ENCODE results near the gene DLST.

The DLST gene

DNA sequence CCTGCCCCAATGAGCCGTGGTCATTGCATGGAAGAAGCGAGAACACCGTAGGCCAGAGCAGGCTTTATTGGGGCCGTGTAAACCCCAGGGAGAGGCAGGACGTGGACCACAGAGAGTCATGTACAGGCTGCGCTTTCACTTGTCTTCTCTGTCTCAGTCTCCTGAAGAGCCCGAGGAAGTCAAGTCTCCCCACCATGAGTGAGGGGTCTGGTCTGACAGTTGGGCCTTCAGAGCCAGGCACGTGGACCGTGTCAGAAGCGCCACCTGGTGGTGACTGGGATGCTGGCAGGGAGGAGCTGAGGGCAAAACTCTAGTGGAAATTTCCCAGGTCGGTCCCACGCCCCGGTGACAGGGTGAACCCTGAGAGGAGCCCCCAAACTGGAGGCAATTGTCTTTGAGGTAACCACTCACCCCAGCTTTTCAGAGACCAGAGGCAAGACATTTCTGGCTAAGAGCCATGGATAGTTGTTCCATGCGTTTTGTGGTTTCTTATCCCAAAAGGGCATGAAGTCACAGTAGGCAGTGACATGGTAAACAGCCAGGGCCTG is 24.0 kb downstream of the DLST start:
- no peak overlapping the region for H3K9ac ChIP-seq (ENCODE audit: low read length)
- no peaks in the 10 kb centered on the region for H3K9me3 ChIP-seq (ENCODE audit: control insufficient read depth, low read length)
- no peak overlapping the region for H3K4me3 ChIP-seq (ENCODE audit: low read length)
- H3K27me3 ChIP-seq (ENCODE audit: control insufficient read depth, insufficient read depth, low read length), result no peaks in the 10 kb centered on the region
- peaks cover 9% of the 10 kb centered on the region for H3K4me1 ChIP-seq (ENCODE audit: control insufficient read depth, insufficient read depth, low read length)
- peaks cover 25% of the 10 kb centered on the region for H3K36me3 ChIP-seq (ENCODE audit: control insufficient read depth, insufficient read depth, low read length)

DNA sequence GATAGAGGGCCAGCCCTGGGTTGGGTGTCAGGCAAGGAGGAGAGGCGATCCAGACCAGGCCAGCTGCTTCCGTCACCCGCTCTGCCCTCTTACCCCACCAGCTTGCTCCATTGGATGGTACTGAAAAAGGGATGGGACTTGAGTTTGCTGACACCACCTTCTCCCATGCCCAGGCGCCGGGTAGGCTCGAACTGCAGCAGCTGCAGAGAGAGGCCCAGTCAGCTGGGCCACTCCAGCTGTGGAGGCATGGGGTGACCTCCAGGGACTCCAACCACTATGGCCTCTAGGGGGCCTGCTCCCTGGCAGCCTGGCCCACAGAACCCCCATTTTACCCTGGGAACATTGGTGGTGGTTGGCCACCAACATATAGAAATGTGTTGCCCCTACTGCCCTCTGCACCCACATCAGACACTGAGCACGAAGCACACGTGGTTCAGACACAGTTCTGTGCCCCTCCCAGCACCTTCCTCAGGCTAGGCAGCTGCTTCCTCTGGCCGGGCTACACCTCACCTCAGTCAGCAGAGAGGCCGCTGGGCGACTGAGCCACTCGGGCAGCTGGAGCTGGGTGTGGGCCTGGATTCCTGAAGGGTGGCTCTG is 25.3 kb downstream of the DLST start:
- H3K4me1 ChIP-seq (ENCODE audit: control insufficient read depth, insufficient read depth, low read length), result peaks cover 9% of the 10 kb centered on the region
- H3K9me3 ChIP-seq (ENCODE audit: control insufficient read depth, low read length), result no peaks in the 10 kb centered on the region
- no peaks in the 10 kb centered on the region for H3K27me3 ChIP-seq (ENCODE audit: control insufficient read depth, insufficient read depth, low read length)
- H3K4me3 ChIP-seq (ENCODE audit: low read length), result no peak overlapping the region
- H3K36me3 ChIP-seq (ENCODE audit: control insufficient read depth, insufficient read depth, low read length), result peaks cover 13% of the 10 kb centered on the region
- H3K9ac ChIP-seq (ENCODE audit: low read length), result no peak overlapping the region

DNA sequence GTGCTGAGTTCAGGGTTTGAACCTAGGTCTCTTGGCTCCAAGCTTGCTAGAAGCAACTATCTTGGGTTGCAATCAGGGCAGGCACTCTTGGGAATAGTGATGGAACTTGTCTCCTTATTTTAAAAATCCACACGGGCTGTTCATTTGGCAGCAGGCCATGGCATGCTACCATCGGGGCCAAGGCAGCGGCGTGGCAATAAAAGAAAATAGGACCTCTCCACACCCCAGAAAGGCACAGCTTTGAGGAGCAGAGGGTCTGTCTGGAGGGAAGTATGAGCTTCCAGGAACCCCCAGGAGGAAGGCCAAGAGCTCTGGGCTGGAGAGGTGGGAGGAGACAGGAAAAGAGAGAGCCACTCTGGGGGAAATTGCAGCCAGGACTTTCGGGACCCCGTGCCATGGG is 26.0 kb downstream of the DLST start:
- Histone ChIP-seq H3K9me3 (ENCODE audit: control insufficient read depth, low read length) (no peaks in the 10 kb centered on the region), H3K27me3 (ENCODE audit: control insufficient read depth, insufficient read depth, low read length) (no peaks in the 10 kb centered on the region), H3K9ac (ENCODE audit: low read length) (no peak overlapping the region), H3K4me1 (ENCODE audit: control insufficient read depth, insufficient read depth, low read length) (peaks cover 9% of the 10 kb centered on the region), H3K36me3 (ENCODE audit: control insufficient read depth, insufficient read depth, low read length) (peaks cover 6% of the 10 kb centered on the region), H3K4me3 (ENCODE audit: low read length) (no peak overlapping the region)

DNA sequence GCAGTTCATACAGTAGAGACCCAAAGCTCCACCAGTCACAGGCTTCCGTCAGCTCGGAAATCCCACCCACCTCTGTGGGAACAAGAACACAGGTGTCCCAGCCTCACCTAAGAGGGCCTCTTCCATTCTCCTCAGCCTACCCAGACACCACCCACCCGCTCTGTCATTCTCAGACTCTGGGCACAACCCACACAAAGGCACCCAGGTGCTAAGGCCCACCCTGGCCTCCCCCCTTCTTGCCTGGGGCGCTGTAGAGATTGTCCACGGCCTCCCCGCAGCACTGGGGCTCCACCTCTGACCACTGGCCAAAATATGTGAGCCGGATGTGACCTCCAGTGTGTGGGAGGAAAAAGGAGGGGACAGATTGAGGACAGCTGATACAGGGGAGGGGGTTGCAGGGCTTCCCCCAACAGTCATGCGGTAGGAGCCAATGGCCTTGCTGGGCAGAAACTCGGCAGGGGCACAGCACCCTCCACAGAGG is 27.2 kb downstream of the DLST start:
- peaks cover 9% of the 10 kb centered on the region for H3K4me1 ChIP-seq (ENCODE audit: control insufficient read depth, insufficient read depth, low read length)
- no peaks in the 10 kb centered on the region for H3K36me3 ChIP-seq (ENCODE audit: control insufficient read depth, insufficient read depth, low read length)

DNA sequence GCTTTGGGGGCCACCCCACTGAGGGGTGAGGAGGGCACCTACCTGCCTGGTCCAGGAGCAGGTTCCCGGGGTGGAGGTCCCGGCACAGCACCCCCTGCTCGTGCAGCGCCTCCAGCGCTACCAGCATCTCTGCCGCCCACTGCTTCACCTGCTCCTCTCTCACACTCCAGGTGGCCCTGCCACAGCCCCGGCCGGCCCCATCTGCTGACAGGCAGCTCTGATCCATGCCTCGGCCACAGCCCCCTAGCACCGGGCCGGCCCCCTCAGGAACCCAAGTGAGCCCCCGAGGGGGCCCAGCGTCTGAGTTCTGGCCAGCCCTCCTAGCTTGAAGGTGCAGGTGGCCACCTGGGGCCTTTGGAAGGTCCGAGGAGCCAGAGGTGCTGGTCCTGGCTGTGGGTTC is 27.8 kb downstream of the DLST start:
- H3K4me3 ChIP-seq (ENCODE audit: low read length), result no peak overlapping the region
- no peaks in the 10 kb centered on the region for H3K36me3 ChIP-seq (ENCODE audit: control insufficient read depth, insufficient read depth, low read length)
- no peak overlapping the region for H3K9ac ChIP-seq (ENCODE audit: low read length)
- no peaks in the 10 kb centered on the region for H3K27me3 ChIP-seq (ENCODE audit: control insufficient read depth, insufficient read depth, low read length)
- no peaks in the 10 kb centered on the region for H3K9me3 ChIP-seq (ENCODE audit: control insufficient read depth, low read length)
- peaks cover 9% of the 10 kb centered on the region for H3K4me1 ChIP-seq (ENCODE audit: control insufficient read depth, insufficient read depth, low read length)

More for the DNA sequence above, 27.2 kb downstream of the DLST start:
- H3K9ac ChIP-seq (ENCODE audit: low read length), result no peak overlapping the region
- H3K4me3 ChIP-seq (ENCODE audit: low read length), result no peak overlapping the region
- no peaks in the 10 kb centered on the region for H3K9me3 ChIP-seq (ENCODE audit: control insufficient read depth, low read length)
- H3K27me3 ChIP-seq (ENCODE audit: control insufficient read depth, insufficient read depth, low read length), result no peaks in the 10 kb centered on the region

DNA sequence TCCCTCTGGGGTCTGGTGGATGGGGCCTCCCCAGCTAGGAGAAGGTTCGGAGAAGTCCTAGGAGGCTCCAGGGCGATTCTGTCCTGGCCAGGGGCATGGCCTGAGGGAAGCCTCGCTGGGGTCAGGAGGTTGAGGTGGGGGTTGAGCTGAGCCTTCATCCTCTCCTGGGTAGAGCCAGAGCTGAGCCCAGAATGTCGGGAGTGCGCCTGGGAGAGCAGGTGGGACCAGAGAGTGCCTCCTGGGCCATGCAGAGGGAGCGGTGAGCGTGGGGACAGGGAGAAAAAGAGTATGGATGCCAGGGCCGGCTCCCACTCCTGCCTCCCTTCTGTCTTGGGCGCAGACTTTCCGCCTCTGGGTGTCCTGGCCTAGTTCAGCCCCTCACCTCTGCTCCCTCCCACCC is 28.2 kb downstream of the DLST start:
- Histone ChIP-seq H3K4me1 (ENCODE audit: control insufficient read depth, insufficient read depth, low read length) (peaks cover 9% of the 10 kb centered on the region), H3K27me3 (ENCODE audit: control insufficient read depth, insufficient read depth, low read length) (no peaks in the 10 kb centered on the region), H3K9me3 (ENCODE audit: control insufficient read depth, low read length) (no peaks in the 10 kb centered on the region), H3K9ac (ENCODE audit: low read length) (no peak overlapping the region), H3K4me3 (ENCODE audit: low read length) (no peak overlapping the region), H3K36me3 (ENCODE audit: control insufficient read depth, insufficient read depth, low read length) (no peaks in the 10 kb centered on the region)

DNA sequence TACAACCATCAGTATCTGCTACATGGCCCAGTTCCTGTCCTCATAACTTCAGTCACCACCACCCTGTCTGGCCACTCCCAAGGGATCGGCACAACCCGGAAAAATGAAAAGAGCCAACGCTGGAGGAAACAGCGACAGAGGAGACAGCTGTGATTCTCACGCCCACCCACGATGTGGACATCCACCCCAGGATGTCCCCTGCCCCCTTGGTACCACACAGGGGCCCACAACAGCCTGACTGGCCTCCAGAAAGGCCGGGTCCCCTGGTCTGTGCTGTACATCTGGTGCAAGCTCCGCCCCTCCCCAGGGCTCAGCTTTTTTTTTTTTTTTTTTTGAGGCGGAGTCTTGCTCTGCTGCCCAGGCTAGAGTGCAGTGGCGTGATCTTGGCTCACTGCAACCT is 28.8 kb downstream of the DLST start:
- Histone ChIP-seq H3K9ac (ENCODE audit: low read length) (no peak overlapping the region), H3K4me1 (ENCODE audit: control insufficient read depth, insufficient read depth, low read length) (peaks cover 9% of the 10 kb centered on the region), H3K4me3 (ENCODE audit: low read length) (no peak overlapping the region), H3K9me3 (ENCODE audit: control insufficient read depth, low read length) (no peaks in the 10 kb centered on the region), H3K27me3 (ENCODE audit: control insufficient read depth, insufficient read depth, low read length) (no peaks in the 10 kb centered on the region), H3K36me3 (ENCODE audit: control insufficient read depth, insufficient read depth, low read length) (no peaks in the 10 kb centered on the region)

DNA sequence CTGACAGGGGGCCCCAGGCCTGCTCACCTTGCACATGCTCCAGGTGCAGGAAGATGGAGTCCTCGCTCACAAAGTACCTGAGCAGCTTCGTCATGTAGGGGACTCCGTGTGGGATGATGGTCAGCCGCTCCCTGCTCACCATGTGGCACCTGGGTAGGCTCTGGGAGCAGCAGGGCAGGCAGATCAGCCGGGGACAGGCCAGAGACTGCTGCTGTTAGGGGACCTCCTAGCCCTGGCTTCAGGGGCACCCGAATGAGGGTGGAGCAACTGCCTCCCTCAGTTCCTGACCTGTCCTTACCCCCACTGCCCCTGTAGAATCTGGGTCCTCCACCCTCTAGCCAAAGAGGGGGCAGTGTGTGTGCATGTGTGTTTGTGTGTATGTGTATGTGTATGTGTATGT is 29.5 kb downstream of the DLST start:
- Histone ChIP-seq H3K9ac (ENCODE audit: low read length) (no peak overlapping the region), H3K4me1 (ENCODE audit: control insufficient read depth, insufficient read depth, low read length) (peaks cover 4% of the 10 kb centered on the region), H3K36me3 (ENCODE audit: control insufficient read depth, insufficient read depth, low read length) (no peaks in the 10 kb centered on the region), H3K9me3 (ENCODE audit: control insufficient read depth, low read length) (no peaks in the 10 kb centered on the region), H3K4me3 (ENCODE audit: low read length) (no peak overlapping the region), H3K27me3 (ENCODE audit: control insufficient read depth, insufficient read depth, low read length) (no peaks in the 10 kb centered on the region)

DNA sequence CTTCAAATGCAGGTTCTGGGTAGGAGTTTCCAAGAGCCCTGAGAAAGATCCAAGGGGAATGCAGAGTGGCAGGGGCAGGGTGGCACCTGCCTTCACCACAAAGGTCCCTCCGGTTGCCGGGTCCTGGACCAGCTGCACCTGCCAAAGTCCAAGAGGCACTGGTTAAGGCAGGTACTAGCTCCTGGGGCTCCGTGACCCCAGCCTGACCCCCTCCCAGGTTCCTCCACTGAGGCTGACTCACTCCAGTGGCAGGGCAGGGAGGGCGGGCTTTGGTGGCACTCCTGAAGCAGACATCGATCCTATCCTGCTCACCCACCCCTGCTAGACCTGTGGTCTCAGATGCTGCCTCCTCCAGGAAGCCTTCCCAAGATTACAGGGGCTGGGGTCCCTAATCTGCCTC is 30.0 kb downstream of the DLST start:
- no peaks in the 10 kb centered on the region for H3K27me3 ChIP-seq (ENCODE audit: control insufficient read depth, insufficient read depth, low read length)
- peaks cover 4% of the 10 kb centered on the region for H3K4me1 ChIP-seq (ENCODE audit: control insufficient read depth, insufficient read depth, low read length)
- no peak overlapping the region for H3K9ac ChIP-seq (ENCODE audit: low read length)
- no peak overlapping the region for H3K4me3 ChIP-seq (ENCODE audit: low read length)
- no peaks in the 10 kb centered on the region for H3K9me3 ChIP-seq (ENCODE audit: control insufficient read depth, low read length)
- no peaks in the 10 kb centered on the region for H3K36me3 ChIP-seq (ENCODE audit: control insufficient read depth, insufficient read depth, low read length)

DNA sequence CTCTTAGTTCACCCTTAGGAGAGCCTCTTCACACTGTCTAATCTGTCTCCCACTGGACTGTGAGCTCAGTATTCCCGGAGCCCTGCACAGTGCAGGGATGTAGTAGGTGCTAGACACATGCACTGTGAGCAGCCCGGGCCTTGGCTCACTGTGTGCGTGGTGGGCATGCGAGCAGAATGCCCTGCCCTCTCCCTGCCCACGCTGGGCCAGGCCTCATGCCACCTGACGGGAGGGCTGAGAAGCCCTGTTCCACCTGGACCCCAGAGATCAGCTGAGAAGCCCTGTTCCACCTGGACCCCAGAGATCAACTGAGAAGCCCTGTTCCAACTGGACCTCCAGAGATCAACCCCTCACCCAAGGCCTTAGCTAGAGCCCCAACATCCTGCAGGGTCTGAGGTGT is 30.4 kb downstream of the DLST start:
- H3K27me3 ChIP-seq (ENCODE audit: control insufficient read depth, insufficient read depth, low read length), result no peaks in the 10 kb centered on the region
- no peaks in the 10 kb centered on the region for H3K36me3 ChIP-seq (ENCODE audit: control insufficient read depth, insufficient read depth, low read length)
- peaks cover 4% of the 10 kb centered on the region for H3K4me1 ChIP-seq (ENCODE audit: control insufficient read depth, insufficient read depth, low read length)
- H3K9me3 ChIP-seq (ENCODE audit: control insufficient read depth, low read length), result no peaks in the 10 kb centered on the region
- no peak overlapping the region for H3K9ac ChIP-seq (ENCODE audit: low read length)
- H3K4me3 ChIP-seq (ENCODE audit: low read length), result no peak overlapping the region

DNA sequence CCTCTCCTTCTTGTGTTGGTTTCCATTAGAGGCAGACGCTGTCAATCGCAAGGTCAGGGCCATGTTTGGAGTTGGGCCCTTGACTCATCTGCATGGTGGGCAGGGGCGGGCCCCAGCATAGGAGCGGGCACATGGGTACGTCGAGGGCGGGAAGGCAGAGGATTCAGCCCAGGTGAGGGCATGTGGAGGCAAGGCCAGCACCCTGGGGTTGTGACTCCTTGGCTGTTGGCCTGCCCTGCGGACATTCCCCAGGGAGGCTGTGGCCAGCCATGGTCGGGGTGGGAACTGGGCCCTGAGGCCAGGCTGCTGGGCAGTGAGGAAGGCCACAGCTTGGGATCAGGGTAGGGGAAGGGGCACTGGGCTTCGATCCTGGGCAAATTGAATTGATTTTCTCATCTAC is 31.1 kb downstream of the DLST start:
- no peaks in the 10 kb centered on the region for H3K4me1 ChIP-seq (ENCODE audit: control insufficient read depth, insufficient read depth, low read length)
- no peaks in the 10 kb centered on the region for H3K27me3 ChIP-seq (ENCODE audit: control insufficient read depth, insufficient read depth, low read length)
- H3K4me3 ChIP-seq (ENCODE audit: low read length), result no peak overlapping the region
- H3K36me3 ChIP-seq (ENCODE audit: control insufficient read depth, insufficient read depth, low read length), result no peaks in the 10 kb centered on the region
- H3K9me3 ChIP-seq (ENCODE audit: control insufficient read depth, low read length), result no peaks in the 10 kb centered on the region
- H3K9ac ChIP-seq (ENCODE audit: low read length), result no peak overlapping the region

DNA sequence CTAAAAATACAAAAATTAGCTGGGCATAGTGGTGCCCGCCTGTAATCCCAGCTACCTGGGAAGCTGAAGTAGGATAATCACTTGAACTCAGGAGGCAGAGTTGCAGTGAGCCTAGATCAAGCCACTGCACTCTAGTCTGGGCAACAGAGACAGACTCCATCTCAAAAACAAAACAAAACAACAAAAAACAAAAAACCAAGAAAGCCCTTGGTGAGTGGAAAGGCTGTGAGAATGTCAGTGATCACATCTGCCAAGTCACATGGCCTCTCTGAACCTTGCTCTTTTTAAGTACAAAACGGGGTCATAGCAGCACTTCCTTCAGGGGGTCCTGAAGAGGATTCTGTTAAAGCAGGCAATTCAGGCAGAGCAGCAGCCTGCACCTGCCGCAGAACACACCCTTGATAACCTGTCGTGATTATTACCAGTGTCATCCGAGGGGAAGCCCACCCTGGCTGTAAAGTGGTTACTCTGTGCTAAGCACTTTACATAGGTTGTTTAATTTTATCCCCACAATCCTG is 31.7 kb downstream of the DLST start:
- H3K4me3 ChIP-seq (ENCODE audit: low read length), result no peak overlapping the region
- H3K36me3 ChIP-seq (ENCODE audit: control insufficient read depth, insufficient read depth, low read length), result no peaks in the 10 kb centered on the region
- no peaks in the 10 kb centered on the region for H3K9me3 ChIP-seq (ENCODE audit: control insufficient read depth, low read length)
- H3K9ac ChIP-seq (ENCODE audit: low read length), result no peak overlapping the region
- H3K27me3 ChIP-seq (ENCODE audit: control insufficient read depth, insufficient read depth, low read length), result no peaks in the 10 kb centered on the region
- no peaks in the 10 kb centered on the region for H3K4me1 ChIP-seq (ENCODE audit: control insufficient read depth, insufficient read depth, low read length)
